KOPT-K1 (cell line): ENCODE data around the gene OSBPL6.
"Not testable (repeated sequence)": the region's sequence is repeated elsewhere in the genome, so short reads cannot be mapped to it uniquely, and the experiment has no call there.

ENCODE experiments used
- H3K27ac ChIP-seq: fragments of 200-600 bp; sonication (generic); 2 replicates; pipeline ENCODE4 v1.5.1; 2016; ENCODE audit warnings: antibody characterized with exemption, mild to moderate bottlenecking, low read depth, low read length; ENCODE audit not compliant: poor library complexity, severe bottlenecking
- H3K36me3 ChIP-seq: fragments of 200-600 bp; sonication (generic); 2 replicates; pipeline ENCODE4 v1.5.1; 2017; ENCODE audit warnings: antibody characterized with exemption, mild to moderate bottlenecking, low read length, moderate library complexity; ENCODE audit not compliant: insufficient read depth
- H3K9me3 ChIP-seq: fragments of 200-600 bp; sonication (generic); 2 replicates; pipeline ENCODE4 v1.5.1; 2017; ENCODE audit warnings: antibody characterized with exemption, low read length, mild to moderate bottlenecking; ENCODE audit not compliant: insufficient read depth, poor library complexity, severe bottlenecking

The OSBPL6 gene

DNA sequence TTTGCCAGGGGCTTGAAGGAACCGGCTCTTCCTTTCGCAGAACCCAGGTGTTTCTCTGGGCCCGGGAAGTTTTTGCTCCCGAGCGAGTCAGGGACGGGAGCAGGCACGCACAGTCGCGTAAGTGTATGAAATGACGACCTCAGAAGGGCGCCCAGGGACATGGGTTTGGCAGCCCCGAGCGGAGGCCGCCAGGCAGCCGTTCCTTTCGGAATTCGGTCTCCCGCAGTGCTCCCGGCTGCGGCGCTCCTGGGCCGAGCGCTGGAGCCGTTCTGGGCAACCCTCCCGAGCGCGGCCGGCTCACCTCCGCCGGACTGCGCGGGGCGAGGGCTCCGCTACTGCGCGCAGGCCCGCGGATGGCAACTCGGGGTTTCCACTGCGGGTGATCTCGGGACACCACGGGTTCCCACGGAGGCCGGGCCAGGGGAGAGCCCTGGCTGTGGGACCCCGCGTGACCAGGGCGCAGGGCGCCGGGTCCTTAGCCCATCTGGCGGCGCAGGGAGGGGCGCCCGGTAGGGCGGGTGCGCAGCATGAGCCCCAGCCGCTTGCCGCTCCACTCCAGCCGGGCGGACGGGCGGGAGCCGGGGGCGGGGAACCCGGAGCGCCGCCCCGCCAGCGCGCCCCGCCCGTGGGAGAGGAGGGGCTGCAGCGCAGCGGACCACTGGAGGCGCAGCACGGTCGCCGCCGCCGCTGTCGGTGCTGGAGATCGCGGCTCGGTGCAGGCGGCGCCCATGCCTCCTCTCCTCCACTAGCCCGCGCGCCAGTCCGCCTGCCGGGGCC is at the start of gene OSBPL6:
TSS of gene OSBPL6 (plus strand) at position 690 of the 777 bp plus-strand sequence. CDS start 111,673 bp downstream, outside the sequence.
- no peak within 1 kb of the TSS for H3K27ac ChIP-seq
- no peaks in the 10 kb centered on the region for H3K36me3 ChIP-seq

DNA sequence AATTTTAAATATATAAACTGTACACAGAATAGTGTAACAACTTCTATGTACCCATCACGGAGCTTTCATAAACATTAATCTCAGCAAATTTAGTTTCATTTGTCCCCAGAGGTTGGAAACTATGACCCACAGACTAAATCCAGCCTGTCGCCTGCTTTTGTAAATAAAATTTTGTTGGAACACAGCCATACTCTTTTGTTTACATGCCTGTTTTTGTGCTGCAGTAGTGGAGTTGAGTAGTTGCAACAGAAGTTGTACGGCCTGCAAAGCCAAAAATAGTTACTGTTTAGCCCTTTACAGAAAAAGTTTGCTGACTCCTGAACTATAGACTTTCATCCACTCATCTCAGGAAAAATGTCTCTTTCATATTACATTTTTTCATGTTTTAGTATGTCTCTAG is 42.3 kb upstream of the OSBPL6 start:
- Histone ChIP-seq H3K9me3 (no peaks in the 10 kb centered on the region), H3K36me3 (no peaks in the 10 kb centered on the region), H3K27ac (no peak overlapping the region)

More for the DNA sequence above, at the start of gene OSBPL6:
- no peaks in the 10 kb centered on the region for H3K9me3 ChIP-seq

DNA sequence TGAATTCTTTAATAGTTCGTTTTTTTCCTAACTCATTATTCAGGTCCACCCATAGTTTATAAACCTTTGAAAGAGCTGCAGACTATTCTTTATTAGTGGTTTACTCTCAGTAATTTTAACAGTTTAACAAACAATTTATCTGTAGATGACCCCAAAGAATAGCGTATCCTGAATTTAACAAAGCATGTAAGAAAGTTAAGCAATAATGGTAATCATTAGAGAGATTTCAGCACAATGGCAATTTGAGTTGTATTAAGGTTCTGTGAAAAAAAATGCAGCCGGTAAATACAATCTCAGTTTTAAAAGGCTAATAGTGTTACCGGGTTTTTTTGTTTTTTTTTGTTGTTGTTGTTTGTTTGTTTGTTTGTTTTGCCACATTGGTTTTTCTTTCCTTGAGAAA is 41.8 kb upstream of the OSBPL6 start:
- Histone ChIP-seq H3K36me3 (no peaks in the 10 kb centered on the region), H3K27ac (no peak overlapping the region), H3K9me3 (no peaks in the 10 kb centered on the region)

DNA sequence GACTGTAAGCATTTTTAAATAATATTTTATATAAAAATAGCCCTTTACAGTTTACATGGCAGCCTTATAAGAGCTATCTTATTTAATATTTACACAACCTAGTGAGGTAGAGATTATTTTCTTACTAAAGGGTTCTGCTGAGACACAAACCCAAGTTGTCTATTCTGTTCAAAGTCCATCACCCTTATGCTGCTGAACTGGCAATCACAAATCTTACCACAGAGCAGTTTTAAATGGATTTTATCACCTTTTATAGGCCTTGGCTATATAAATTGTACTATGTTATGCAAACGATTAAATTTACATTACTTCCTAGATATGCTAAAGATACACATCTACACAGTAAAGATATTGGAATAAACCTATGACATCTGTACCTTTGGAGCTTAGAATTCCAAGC is 41.3 kb upstream of the OSBPL6 start:
- Histone ChIP-seq H3K27ac (no peak overlapping the region), H3K9me3 (no peaks in the 10 kb centered on the region), H3K36me3 (no peaks in the 10 kb centered on the region)

DNA sequence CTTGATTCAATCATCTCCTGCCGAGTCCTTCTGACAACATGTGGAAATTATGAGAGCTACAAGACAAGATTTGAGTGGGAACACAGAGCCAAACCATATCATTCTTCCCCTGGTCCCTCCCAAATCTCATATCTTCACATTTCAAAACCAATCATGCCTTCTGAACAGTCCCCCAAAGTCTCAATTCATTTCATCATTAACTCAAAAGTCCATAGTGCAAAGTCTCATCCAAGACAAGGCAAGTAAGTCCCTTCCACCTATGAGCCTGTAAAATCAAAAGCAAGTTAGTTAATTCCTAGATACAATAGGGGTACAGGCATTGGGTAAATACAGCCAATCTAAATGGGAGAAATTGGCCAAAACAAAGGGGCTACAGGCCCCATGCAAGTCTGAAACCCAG is 40.4 kb upstream of the OSBPL6 start:
- not testable (repeated sequence) for H3K27ac ChIP-seq, H3K36me3 ChIP-seq, H3K9me3 ChIP-seq

DNA sequence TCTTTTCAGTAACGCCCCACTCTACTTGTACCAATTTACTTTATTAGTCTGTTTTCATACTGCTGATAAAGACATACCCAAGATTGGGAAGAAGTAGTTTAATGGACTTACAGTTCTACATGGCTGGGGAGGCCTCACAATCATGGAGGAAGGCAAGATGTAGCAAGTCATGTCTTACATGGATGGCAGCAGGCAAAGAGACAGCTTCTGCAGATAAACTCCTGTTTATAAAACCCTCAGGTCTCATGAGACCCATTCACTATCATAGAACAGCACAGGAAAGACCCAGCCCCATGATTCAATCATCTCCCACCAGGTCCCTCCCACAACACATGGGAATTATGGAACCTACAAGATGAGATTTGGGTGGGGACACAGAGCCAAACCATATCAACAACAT is 38.8 kb upstream of the OSBPL6 start:
- no peak overlapping the region for H3K27ac ChIP-seq
- no peaks in the 10 kb centered on the region for H3K36me3 ChIP-seq
- no peaks in the 10 kb centered on the region for H3K9me3 ChIP-seq

DNA sequence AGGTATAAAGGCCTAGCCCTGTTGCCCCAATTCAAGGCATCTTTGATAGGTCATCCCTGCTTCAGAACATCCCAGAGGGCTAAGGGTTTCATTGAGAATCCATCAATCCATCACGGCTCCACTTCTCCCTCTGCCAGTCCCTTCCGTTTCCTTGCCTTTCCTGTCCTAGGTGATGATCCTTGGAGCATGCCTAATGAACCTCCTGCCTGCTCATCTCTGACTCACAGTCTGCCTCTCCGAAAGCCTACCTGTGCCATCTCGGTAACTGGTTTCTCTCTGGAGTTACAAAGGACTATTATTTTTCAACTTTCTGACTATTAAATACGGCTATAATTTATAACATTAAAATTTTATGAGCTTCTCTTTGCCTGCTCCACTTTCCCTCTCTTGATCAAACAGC is 36.7 kb upstream of the OSBPL6 start:
- Histone ChIP-seq H3K36me3 (no peaks in the 10 kb centered on the region), H3K27ac (no peak overlapping the region), H3K9me3 (no peaks in the 10 kb centered on the region)

DNA sequence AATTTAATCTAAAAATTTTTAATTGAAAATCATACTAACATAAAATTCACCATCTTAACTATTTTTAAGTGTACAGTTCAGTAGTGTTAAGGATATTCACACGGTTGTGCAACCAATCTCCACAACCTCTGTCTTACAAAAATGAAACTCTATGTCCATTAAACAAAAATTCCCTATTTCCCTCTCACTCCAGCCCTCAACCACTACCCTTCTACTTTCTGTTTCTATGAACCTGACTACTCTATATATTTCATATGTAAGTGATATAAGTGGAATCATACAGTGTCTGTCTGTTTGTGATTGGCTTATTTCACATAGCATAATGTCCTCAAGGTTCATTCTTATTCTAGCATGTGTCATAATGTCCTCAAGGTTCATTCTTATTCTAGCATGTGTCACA is 34.3 kb upstream of the OSBPL6 start:
- Histone ChIP-seq H3K36me3 (no peaks in the 10 kb centered on the region), H3K9me3 (no peaks in the 10 kb centered on the region), H3K27ac (no peak overlapping the region)

DNA sequence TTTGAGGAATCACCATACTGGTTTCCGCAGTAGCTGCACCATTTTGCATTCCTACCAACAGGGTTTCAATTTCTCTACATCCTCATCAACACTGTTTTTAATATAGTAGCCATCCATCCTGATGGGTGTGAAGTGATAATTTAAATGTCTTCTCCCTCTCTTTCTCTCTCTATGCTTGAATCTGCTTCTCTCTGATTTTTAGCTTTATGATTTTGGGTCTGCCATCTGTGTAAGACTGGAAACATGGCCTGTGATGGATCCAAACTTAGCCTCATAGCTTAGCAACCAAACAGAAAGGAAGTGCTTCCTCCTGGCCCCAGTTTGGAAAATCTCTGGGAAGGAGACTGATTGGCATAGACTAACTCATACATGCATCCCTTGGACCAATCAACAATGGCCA is 33.7 kb upstream of the OSBPL6 start:
- Histone ChIP-seq H3K9me3 (no peaks in the 10 kb centered on the region), H3K36me3 (no peaks in the 10 kb centered on the region), H3K27ac (no peak overlapping the region)

DNA sequence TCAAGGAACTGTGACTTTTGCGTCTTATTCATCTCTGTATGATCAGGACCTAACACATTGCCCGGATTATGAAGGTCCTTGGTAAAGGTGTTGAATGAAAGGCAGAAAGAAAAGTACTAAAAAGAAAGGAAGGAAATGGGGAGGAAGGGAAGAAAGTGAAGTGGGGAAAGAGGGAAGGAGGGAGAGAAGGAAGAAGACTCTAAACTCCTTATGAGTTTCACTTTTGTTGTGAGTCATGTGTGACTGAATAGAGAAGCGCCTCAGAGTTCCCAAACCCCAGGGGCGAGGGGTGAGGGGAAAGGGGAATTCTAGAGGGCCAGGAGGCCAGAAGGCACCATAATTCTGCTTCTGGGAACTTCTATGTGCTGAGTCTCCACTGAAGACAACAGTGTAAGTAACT is 30.9 kb upstream of the OSBPL6 start:
- Histone ChIP-seq H3K36me3 (no peaks in the 10 kb centered on the region), H3K27ac (no peak overlapping the region), H3K9me3 (no peaks in the 10 kb centered on the region)

DNA sequence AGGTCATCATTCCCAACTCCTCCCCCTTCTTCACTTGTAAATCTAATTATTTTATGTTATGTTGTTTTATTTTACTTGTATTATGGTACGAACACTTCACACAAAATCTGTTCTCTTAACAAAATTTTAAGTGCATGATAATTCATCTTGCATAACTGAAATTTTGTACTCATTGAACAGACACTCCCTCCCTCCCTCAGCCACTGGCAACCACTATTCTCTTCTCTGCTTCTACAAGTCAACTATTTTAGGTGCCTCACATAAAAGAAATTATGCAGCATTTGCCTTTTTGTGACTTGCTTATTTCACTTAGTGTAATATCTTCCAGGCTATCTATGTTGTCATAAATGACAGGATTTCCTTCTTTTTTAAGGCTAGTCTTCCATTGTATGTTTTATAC is 30.4 kb upstream of the OSBPL6 start:
- Histone ChIP-seq H3K36me3 (no peaks in the 10 kb centered on the region), H3K27ac (no peak overlapping the region), H3K9me3 (no peaks in the 10 kb centered on the region)

DNA sequence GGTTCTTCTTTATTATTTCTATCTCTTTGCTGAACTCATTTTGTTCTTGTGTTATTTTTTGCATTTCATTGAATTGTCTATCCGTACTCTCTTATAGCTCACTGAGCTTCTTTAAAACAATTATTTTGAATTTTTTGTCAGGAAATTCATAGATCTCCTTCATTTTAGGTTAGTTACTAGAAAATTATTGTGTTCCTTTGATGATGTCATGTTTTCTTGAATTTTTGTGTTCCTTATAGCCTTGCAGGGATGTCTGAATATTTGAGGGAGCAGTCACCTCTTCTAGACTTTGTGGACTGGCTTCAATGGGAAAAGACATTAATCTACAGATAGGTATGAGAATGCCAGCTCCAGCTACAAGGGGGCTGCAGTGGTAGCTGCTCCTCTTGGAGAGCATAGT is 20.7 kb upstream of the OSBPL6 start:
- no peaks in the 10 kb centered on the region for H3K36me3 ChIP-seq
- no peaks in the 10 kb centered on the region for H3K9me3 ChIP-seq
- H3K27ac ChIP-seq, result no peak overlapping the region

DNA sequence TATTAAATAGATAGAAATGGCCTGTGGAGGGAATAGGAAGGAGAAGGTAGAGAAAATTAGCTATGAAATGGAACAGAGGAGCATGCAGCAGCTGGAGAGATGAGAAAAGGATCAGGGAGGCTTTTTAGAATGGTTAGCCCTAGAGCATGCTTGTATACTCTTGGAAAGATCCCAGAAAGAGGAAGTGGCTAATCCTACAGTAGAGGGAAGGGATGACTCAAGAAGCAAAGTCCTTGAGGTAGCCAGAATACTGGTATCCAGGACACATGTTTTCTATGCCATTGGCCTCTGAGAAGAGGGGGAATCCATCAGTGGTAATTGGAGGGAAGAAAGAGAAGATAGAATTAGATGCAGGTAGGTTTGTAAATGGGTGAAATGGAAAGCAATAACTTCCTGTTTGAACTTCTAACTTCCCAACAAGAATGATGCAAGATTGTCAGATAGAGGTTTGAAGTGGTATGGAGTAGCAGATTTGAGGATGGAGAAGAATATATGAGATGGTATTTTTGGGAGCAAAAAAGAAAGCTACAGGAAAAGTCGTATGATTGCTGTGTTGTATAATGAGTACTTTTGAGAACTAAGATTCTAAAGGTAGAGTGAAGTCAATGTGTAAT is 17.1 kb upstream of the OSBPL6 start:
- no peaks in the 10 kb centered on the region for H3K9me3 ChIP-seq
- H3K27ac ChIP-seq, result no peak overlapping the region
- H3K36me3 ChIP-seq, result no peaks in the 10 kb centered on the region

DNA sequence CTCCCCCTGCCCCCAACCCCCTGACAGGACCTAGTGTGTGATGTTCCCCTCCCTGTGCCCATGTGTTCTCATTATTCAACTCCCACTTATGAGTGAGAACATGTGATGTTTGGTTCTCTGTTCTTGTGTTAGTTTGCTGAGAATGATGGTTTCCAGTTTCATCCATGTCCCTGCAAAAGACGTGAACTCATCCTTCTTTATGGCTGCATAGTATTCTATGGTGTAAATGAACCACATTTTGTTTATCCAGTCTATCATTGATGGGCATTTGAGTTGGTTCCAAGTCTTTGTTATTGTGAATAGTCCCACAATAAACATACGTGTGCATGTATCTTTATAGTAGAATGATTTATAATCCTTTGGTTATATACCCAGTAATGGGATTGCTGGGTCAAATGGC is 13.7 kb upstream of the OSBPL6 start:
- H3K36me3 ChIP-seq, H3K27ac ChIP-seq, H3K9me3 ChIP-seq: not testable (repeated sequence)

DNA sequence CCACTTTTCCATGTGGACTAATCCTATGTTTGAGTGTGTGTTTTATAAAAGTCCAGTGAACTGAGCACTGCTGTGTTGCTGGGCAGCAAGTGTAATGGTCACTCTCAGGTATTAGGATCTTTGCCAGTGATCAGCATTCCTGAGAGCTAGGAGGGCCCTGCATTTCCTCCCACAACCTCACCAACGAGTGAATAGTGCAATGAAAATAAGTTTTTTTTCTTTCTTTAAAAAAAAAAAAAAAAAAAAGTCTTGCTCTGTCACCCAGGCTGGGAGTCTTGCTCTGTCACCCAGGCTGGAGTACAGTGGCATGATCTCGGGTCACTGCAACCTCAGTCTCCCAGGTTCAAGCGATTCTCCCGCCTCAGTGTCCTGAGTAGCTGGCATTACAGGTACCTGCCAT is 6.5 kb upstream of the OSBPL6 start:
- Histone ChIP-seq H3K27ac (no peak overlapping the region), H3K36me3 (no peaks in the 10 kb centered on the region), H3K9me3 (no peaks in the 10 kb centered on the region)

DNA sequence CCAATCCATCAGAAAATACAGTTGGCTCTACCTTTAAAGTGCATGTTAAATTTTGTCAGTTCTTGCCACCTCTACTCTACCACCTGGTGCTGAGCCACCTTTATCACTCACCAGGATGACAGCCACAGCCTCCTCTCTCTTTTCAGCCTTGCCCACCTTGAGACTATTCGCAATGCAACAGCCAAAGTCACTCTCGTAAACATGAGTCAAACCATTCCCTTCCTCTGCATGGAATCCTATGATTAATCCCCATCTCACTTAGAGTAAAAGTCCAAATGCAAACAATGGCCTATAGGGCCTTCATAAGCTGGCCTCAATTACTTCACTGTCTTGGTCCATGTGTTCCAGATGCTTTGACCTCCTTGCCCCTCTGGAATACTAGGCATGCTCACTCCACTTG is 5.8 kb upstream of the OSBPL6 start:
- no peaks in the 10 kb centered on the region for H3K9me3 ChIP-seq
- H3K36me3 ChIP-seq, result no peaks in the 10 kb centered on the region
- H3K27ac ChIP-seq, result no peak overlapping the region
